GM18499 (cell line): Measurements from ENCODE around the gene TIE1.

Experiments
- ATAC-seq: cut with Tn5 transposase; IDR thresholded peaks from one replicate; pipeline ENCODE4 v1.9.1; 2021; ENCODE audit warnings: moderate number of reproducible peaks; ENCODE audit not compliant: insufficient read depth, unreplicated experiment

TIE1 gene

DNA sequence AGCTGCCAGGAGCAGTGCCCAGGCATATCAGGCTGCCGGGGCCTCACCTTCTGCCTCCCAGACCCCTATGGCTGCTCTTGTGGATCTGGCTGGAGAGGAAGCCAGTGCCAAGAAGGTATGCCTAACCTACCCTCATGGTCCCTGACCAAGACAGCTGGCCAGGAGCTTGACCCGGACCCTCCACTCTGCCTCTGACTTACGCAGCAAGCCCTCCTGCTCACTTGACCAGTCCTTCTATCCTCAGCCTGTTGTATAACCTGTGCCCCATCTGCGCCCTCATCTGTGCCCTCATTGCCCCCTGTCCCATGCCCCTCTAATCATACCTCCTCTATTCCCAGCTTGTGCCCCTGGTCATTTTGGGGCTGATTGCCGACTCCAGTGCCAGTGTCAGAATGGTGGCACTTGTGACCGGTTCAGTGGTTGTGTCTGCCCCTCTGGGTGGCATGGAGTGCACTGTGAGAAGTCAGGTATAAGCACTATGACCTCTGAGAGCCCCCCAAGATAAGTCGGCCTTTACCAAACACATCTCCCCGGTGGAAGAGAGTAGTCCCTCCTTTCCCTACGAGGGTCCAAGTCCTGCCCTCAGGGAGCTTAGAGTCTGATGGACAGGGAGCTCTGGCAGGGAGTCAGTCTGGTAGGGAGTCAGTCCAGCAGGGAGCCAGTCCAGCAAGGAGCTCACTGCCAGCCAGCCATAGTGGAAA is 6.8 kb downstream of the TIE1 start:
- ATAC-seq: no peak

DNA sequence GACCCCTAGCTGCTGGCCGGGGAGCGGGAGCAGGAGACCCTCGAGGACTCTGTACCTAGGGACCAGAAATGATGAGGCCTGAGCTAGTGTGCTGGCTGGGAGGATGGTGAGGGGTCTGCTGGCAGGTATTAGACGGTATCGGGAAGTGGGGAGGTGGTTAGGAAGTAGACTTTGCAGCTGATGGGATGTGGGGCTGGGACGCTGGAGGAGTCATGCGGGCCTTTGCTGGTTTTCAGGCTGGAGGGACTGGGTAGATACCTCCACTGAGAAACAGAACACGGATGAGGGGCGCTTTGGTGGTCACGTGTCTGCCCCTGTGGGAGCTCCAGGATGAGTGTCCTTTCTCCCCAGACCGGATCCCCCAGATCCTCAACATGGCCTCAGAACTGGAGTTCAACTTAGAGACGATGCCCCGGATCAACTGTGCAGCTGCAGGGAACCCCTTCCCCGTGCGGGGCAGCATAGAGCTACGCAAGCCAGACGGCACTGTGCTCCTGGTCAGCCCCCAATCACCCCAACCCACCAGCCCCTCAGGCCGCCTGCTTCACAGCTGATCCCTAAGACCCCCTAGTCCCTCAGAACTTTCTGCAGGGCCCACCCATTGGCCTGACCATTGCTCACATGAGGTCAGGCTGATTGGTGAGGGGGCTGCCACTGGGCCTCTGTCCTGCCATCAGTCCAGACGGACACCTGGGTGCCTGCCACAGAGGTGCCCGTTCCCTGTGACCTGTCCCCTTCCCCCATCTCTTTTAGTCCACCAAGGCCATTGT is 8.0 kb downstream of the TIE1 start:
- no peak for ATAC-seq

DNA sequence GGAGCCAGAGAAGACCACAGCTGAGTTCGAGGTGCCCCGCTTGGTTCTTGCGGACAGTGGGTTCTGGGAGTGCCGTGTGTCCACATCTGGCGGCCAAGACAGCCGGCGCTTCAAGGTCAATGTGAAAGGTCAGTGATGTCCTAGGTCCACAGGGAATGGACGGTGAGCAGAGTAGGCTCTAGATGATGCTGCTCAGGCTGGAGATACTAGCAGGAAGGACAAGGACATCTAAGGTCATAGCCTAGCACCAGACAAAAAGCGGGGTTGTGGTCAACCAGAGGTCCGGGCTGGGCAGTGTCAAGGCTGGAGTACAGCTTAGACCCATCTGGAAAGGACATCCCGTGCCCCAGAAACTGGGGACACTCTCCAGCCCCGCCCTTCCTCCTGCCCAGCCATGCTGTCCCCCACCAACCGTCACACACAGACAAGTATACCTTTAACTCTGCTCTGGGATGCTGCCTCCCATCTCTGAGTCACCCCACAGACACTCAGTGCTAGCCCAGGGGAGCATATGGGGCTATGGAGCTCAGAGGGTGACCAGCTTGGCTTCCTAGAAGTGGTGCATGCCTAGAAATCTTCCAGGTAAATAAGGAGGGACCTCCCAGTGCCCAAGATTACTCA is 8.7 kb downstream of the TIE1 start:
- ATAC-seq: no peak

DNA sequence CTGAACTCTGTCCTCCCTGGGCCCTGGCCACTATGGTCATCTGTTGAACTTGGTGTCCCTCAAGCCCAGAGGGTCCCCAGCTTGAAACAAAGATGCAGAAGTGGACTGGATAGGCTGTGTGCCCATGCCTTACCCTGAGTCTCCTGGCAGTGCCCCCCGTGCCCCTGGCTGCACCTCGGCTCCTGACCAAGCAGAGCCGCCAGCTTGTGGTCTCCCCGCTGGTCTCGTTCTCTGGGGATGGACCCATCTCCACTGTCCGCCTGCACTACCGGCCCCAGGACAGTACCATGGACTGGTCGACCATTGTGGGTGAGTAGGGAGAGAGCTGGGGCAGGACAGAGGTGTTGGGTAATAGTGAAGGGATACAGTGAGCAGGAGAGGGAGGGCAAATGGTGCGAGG is 10.7 kb downstream of the TIE1 start:
- no peak for ATAC-seq

DNA sequence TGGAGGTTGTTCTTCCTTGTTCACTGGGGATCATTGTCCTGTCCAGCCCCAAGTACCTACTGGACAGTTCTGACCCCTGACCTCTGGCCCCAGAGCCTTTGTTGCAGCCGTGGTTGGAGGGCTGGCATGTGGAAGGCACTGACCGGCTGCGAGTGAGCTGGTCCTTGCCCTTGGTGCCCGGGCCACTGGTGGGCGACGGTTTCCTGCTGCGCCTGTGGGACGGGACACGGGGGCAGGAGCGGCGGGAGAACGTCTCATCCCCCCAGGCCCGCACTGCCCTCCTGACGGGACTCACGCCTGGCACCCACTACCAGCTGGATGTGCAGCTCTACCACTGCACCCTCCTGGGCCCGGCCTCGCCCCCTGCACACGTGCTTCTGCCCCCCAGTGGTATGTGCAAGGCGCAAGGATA is 11.4 kb downstream of the TIE1 start:
- ATAC-seq: no peak

DNA sequence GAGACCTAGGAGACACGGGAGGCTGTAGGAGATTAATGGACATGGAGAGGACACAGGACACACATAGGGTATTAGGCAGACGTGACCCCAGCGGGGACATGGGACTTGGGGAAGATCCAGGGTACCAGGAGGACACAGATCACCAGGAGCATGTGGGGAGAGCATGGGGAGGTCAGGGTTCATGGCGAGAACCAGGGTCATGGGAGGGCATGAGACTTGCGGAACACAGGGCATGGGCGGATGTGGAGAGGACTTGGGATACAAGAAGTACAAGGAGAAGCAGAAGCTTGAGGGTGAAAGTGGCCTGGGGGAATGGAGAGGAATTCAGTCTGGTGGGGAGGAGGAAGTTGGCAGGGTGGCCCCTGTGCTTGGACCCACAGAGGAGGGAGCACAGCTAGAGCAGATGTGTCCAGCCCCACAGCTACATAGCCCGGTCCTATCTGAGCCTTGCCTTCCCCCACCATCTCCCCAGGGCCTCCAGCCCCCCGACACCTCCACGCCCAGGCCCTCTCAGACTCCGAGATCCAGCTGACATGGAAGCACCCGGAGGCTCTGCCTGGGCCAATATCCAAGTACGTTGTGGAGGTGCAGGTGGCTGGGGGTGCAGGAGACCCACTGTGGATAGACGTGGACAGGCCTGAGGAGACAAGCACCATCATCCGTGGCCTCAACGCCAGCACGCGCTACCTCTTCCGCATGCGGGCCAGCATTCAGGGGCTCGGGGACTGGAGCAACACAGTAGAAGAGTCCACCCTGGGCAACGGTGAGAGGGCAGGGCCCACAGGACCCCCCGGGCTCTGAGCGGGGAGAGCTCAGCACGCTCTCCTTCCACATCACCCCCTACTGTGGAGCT is 12.1 kb downstream of the TIE1 start:
- ATAC-seq: no peak

DNA sequence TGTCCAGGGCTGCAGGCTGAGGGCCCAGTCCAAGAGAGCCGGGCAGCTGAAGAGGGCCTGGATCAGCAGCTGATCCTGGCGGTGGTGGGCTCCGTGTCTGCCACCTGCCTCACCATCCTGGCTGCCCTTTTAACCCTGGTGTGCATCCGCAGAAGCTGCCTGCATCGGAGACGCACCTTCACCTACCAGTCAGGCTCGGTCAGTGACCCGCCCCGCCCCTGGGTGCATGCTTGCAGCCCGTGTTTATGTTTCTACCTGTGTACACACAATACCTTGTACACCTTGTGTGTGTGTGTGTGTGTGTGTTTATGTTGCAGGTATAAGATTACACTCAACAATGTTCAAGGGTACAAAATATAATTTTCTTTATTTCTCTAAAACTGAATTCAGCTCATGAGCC is 13.0 kb downstream of the TIE1 start:
- no peak for ATAC-seq

DNA sequence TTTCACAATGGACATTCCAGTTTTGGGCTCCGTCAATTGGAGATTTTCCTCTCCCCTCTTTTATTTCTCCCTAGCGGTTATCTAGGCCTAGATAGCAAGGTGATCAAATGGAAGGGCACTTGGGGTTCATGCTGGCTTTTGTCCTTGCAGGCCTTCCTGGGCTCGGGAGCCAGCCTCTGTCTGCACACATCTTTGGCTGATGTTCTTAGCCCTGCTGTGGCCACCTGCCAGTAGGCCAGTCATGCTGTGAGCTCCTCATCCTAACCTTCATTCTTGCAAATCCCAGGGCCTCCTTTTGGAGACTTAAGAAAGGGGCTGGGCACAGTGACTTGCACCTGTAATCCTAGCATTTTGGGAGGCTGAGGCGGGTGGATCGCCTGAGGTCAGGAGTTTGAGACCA is 13.5 kb downstream of the TIE1 start:
- ATAC-seq: no peak

DNA sequence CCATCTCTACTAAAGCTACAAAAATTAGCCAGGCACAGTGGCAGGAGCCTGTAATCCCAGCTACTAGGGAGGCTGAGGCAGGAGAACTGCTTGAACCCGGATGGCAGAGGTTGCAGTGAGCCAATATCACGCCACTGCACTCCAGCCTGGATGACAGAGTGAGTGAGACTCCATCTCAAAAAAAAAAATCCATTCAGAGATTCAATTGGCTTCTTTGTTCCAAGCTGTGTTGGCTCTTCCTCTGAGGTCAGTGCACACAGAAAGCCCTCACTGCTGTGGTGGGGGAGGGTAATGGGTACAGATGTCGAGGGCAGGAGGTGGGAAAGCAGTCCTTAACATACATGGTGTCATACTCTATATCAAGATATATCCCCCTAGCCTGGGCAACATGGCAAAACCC is 14.7 kb downstream of the TIE1 start:
- ATAC-seq: no peak

DNA sequence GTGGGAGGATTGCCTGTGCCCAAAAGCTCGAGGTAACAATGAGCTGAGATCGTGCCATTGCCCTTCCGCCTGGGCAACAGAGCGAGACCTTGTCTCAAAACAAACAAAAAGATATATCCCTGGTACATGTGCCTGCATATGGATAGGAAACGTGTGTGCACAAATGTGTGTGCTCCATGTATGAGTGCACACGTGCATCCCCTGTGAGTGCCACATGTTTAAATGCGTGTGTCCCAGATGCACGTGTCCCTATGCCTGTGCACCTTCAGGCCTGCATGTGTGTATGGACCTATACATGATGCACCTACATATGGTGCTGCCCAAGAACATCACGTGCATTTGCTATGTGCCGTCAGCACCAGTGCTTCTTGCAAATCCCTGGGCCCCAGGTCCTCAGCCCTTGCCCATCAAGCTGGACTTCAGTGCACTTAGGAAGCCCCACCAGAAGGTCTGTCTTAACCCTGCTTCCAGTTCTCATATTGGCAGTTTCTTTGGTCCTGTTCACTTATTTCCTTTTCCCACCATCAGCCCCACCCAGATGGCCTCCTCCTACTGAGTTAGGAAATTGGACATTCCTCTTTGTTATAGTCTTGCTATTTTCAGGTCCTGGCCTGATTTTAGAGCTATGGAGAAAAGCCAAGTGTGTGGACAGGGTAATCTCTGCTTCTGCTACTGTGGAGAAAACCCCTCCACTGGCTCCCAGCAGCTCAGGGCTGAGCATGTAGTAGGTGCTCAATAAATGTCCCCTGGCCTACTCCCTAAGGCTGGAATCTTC is 15.4 kb downstream of the TIE1 start:
- ATAC-seq: no peak

DNA sequence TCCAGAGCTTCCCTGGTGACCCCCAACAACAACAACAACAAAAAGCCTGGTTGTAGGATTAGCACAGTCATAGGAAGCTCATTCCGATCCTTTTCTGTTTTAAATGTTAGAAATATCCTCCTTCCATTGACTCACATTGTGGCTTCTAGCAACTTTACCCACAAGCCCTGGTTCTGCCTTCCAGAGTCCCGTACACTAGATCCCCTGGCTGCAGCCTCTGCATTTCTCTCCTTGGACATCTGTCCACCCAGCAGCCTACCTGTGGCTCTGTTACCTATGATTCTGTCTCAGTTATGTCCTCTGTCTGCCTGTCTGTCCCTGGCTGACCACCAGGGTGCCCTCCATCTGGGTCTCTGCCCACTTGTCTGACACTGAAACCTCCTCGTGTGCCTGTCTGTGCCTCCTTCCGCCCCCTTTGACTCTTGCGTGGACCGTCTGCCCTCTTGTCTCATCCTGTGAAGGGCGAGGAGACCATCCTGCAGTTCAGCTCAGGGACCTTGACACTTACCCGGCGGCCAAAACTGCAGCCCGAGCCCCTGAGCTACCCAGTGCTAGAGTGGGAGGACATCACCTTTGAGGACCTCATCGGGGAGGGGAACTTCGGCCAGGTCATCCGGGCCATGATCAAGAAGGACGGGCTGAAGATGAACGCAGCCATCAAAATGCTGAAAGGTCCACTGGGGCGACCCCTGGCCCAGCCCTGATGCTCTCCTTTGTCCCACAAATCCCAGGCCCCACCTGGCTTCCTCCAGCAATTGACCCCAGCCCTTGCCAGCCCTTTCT is 16.1 kb downstream of the TIE1 start:
- no peak for ATAC-seq

DNA sequence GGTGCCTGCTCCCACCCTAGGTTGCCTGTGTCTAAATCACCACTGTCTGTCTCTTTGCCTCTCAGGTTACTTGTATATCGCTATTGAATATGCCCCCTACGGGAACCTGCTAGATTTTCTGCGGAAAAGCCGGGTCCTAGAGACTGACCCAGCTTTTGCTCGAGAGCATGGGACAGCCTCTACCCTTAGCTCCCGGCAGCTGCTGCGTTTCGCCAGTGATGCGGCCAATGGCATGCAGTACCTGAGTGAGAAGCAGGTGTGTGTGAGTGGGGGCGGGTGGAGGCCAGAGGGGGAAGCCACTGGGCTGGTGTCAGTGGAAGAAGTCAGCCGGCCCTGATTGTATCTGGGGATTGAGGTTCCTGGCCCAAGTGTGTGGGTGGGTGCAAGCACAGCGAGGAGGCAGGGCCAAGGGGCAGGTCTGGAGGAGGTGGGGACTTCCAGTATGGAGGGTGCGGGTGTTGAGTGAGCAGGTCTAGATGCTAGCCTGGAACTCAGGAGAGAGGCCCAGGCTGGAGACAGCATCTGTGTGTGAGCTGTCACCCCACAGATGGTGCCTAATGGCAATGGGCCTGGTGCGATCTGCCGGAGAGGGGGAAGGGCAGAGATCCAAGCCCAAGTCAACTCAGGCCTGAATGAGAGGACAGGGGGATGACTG is 17.2 kb downstream of the TIE1 start:
- ATAC-seq: no peak

DNA sequence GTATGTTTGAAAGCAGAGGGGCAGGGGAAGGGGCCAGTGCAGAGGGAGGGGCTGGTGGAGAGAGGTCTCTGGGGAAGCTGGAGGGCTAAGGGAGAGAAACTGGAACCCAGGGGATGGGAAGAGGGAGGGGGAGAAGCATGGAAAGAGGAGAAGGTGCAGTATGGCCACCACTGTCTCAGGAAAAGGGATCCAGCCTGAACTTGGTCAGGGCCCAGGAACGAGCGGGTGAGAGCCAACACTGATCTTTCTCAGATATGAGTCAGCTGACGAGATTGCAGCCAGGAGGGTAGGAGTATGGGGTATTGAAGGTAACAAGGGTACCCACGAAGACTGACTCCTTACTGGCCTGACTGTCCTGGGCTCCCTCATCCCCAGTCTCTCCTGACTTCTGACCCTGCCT is 18.0 kb downstream of the TIE1 start:
- no peak for ATAC-seq

DNA sequence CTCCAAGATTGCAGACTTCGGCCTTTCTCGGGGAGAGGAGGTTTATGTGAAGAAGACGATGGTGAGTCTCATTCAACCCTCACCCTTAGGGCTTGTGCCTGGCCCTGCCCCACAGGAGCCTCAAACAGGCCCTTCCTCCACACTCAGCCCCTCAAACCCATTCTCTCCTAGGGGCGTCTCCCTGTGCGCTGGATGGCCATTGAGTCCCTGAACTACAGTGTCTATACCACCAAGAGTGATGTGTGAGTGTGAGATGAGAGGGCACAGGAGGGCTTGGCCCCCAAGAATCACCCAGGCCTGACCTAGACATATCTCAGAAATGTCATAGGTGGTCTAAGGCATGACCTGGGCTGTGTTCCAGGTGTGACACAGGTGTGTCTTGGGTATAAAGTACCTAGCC is 18.5 kb downstream of the TIE1 start:
- no peak for ATAC-seq

DNA sequence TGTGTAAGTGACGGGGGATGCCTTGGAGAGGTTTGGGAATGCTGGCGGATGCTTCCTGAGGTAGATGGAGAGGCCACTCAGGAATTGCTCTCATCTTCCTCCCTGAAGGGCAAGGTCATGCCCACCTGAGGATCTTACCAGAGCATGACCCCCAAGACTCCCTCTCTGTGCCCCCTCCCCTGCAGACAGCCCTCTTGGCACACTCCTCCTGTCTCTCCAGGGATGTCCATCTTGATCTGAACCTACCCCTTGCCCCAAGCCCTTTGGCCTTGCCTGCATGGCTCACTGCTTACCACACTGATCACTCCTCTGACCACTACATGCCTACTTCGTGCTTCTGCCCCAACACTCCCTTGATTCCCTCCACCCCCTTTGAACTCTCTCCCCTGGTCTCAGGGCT is 19.0 kb downstream of the TIE1 start:
- ATAC-seq: no peak

DNA sequence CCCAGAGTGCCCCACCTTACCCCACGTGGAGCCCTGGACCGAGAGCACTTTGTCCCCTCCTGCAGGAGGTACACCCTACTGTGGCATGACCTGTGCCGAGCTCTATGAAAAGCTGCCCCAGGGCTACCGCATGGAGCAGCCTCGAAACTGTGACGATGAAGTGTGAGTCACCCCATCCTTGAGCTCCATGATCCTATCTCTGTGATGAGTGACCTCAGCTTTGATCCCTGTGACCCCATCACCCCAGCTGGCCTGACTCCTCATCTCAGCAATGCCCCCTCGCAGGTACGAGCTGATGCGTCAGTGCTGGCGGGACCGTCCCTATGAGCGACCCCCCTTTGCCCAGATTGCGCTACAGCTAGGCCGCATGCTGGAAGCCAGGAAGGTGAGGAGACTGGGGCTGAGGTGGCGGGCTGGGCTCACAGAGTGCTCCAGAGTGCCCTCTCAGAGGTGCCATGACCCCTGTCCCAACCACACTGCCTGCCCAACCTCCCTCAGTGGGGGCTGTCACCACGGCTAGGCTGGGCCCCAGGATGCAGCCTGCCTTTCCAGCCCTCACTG is 20.6 kb downstream of the TIE1 start:
- no peak for ATAC-seq

DNA sequence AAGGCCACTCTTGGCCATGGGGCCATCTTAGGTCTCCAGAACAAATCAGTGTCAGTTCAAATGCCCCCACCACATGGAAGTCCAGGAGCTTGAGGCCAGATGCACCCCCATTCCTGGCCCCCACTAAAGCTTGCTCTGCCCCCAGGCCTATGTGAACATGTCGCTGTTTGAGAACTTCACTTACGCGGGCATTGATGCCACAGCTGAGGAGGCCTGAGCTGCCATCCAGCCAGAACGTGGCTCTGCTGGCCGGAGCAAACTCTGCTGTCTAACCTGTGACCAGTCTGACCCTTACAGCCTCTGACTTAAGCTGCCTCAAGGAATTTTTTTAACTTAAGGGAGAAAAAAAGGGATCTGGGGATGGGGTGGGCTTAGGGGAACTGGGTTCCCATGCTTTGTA is 21.7 kb downstream of the TIE1 start:
- ATAC-seq: no peak

DNA sequence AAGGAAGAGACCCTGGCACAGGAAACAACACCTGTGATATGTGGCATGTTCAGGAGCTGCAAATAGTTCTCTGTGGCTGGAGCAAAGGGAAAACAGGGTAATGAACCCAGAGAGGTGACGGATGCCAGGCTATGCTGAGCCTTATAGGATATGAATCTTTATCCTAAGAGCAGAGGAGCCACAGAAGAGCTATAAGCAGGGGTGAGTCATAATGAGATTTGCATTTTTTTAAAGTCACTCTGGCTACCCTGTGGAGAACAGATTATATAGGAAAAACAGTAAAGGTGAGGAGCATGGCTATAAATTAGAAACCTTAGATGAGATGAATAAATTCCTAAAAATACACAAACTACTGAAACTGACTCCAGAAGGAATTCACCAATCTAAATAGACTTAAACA is 24.0 kb downstream of the TIE1 start:
- ATAC-seq: no peak
